ENCODE results near the gene MBD4. TPM values are rescaled to one million over a fixed set of nuclear protein-coding genes. Genes with fewer than 3 reads are reported as not detected.

MBD4 gene
- total and polyA plus RNA-seq, 2 of the 4 experiments (the other 2 are of a cell fraction), result 13.8 to 15.0 TPM

DNA sequence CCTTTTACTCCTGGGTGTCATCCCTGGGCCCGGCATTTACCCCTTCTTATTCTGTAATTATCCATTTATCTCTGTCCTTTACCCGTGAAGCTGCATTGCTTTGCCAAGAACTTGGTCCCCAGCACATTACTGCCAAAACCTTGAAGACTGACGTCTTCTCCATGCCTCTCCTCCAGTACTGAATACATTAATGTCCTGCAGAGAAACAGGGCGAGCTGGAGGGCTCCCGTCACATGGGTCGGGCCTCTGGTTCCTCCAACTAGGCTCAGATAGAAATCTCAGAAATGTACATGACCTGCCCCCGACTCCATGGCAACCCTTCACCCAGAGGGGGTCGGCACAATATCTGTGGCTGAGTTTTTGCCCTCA is 11.8 kb downstream of the MBD4 start:
- H4K5ac ChIP-seq (ENCODE audit: low read depth, low read length), result no peak overlapping the region
- H3K23ac ChIP-seq (ENCODE audit: low read depth, low read length), result no peak overlapping the region
- no peak overlapping the region for H2BK20ac ChIP-seq (ENCODE audit: low read depth, low read length)
- BruUV-seq (replicated peaks), result no TSS peak
- no peak overlapping the region for H3K27ac ChIP-seq (ENCODE audit: insufficient read depth, low read length)
- no peak overlapping the region for H4K91ac ChIP-seq (ENCODE audit: insufficient read depth, low read depth, low read length)
- H3K56ac ChIP-seq (ENCODE audit: extremely low read depth, insufficient read depth, low read length), result no peak overlapping the region
- no peaks in the 10 kb centered on the region for H4K20me1 ChIP-seq (ENCODE audit: insufficient read depth, low read length)
- H3K18ac ChIP-seq (ENCODE audit: low read depth, low read length), result no peak overlapping the region
- peak overlapping the region; percentile 93 for H2AFZ ChIP-seq (replicated peaks; ENCODE audit: low read length, poor library complexity)
- DNase-seq (no peak), ATAC-seq (ENCODE audit: low read depth) (peak; percentile 15)
- H2BK120ac ChIP-seq (ENCODE audit: low read depth, low read length), result no peak overlapping the region
- no peak overlapping the region for H4K8ac ChIP-seq (ENCODE audit: low read depth in 2 of 2, low read length in 2 of 2)
- POLR2A ChIA-PET (ENCODE audit: unreplicated experiment), result interaction anchor here (0.6 kb wide), 1 partner anchor 51 kb away, joined by 8 read pairs; no protein-coding TSS in a partner anchor
- H3K4me2 ChIP-seq (ENCODE audit: low read depth, low read length), result peak overlapping the region; percentile 88
- CTCF ChIA-PET, result interaction anchor here (1.5 kb wide), 1 partner anchor 45 kb away, joined by 3 read pairs; no protein-coding TSS in a partner anchor
- H3K9me3 ChIP-seq (ENCODE audit: control insufficient read depth, insufficient read depth, low read length), result no peaks in the 10 kb centered on the region
- H2AK5ac ChIP-seq (ENCODE audit: low read depth, low read length), result no peak overlapping the region
- H3K4me1 ChIP-seq (ENCODE audit: control insufficient read depth, insufficient read depth, low read length), result peaks cover 5% of the 10 kb centered on the region
- H3K9ac ChIP-seq (ENCODE audit: low read depth, low read length), result 0 out of 2 replicates have a peak overlapping the region, but pooled peaks have one; percentile 15
- H2BK5ac ChIP-seq (ENCODE audit: low read depth, low read length, poor library complexity, severe bottlenecking), result no peak overlapping the region
- H3K36me3 ChIP-seq (ENCODE audit: control insufficient read depth, insufficient read depth, low read length), result peaks cover 16% of the 10 kb centered on the region
- in situ Hi-C loops (cut with MboI; ENCODE audit: low sequenced_read_pairs), result no loop called here
- 32% methylated on average over 3 of the region's 8 CpGs; no CpG with 5 or more reads in 1 of the 2 experiments for WGBS, 2 experiments (ENCODE audit: extremely low coverage in 2 of 2, insufficient read length in 1 of 2)
- peak overlapping the region; percentile 47 for H3K4me3 ChIP-seq (ENCODE audit: insufficient read depth, low read depth, low read length)
- TF ChIP-seq, protein P1, sequence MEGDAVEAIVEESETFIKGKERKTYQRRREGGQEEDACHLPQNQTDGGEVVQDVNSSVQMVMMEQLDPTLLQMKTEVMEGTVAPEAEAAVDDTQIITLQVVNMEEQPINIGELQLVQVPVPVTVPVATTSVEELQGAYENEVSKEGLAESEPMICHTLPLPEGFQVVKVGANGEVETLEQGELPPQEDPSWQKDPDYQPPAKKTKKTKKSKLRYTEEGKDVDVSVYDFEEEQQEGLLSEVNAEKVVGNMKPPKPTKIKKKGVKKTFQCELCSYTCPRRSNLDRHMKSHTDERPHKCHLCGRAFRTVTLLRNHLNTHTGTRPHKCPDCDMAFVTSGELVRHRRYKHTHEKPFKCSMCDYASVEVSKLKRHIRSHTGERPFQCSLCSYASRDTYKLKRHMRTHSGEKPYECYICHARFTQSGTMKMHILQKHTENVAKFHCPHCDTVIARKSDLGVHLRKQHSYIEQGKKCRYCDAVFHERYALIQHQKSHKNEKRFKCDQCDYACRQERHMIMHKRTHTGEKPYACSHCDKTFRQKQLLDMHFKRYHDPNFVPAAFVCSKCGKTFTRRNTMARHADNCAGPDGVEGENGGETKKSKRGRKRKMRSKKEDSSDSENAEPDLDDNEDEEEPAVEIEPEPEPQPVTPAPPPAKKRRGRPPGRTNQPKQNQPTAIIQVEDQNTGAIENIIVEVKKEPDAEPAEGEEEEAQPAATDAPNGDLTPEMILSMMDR (conservative IDR thresholded peaks at IDR 0.05; ENCODE audit: low read depth, low read length), result no peak
- no peak for TF ChIP-seq MAZ (IDR thresholded peaks at IDR 0.05; ENCODE audit: borderline replicate concordance, low read depth, low read length)
- no peak for TF ChIP-seq MXI1 (IDR thresholded peaks at IDR 0.05; ENCODE audit: borderline replicate concordance, low read depth, low read length)
- TF ChIP-seq, protein P2, sequence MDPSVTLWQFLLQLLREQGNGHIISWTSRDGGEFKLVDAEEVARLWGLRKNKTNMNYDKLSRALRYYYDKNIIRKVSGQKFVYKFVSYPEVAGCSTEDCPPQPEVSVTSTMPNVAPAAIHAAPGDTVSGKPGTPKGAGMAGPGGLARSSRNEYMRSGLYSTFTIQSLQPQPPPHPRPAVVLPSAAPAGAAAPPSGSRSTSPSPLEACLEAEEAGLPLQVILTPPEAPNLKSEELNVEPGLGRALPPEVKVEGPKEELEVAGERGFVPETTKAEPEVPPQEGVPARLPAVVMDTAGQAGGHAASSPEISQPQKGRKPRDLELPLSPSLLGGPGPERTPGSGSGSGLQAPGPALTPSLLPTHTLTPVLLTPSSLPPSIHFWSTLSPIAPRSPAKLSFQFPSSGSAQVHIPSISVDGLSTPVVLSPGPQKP (IDR thresholded peaks at IDR 0.05; ENCODE audit: borderline replicate concordance, low read depth, low read length), result no peak
- TF ChIP-seq SMC3 (IDR thresholded peaks at IDR 0.05; ENCODE audit: low read depth, low read length), result no peak
- no peak for TF ChIP-seq NFE2L2 (IDR thresholded peaks at IDR 0.05; ENCODE audit: low read depth, low read length)
- TF ChIP-seq, protein P3, sequence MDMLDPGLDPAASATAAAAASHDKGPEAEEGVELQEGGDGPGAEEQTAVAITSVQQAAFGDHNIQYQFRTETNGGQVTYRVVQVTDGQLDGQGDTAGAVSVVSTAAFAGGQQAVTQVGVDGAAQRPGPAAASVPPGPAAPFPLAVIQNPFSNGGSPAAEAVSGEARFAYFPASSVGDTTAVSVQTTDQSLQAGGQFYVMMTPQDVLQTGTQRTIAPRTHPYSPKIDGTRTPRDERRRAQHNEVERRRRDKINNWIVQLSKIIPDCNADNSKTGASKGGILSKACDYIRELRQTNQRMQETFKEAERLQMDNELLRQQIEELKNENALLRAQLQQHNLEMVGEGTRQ (IDR thresholded peaks at IDR 0.05; ENCODE audit: low read depth, low read length), result no peak
- TF ChIP-seq RAD21 (IDR thresholded peaks at IDR 0.05; ENCODE audit: low read length), result no peak
- TF ChIP-seq RFX5 (IDR thresholded peaks at IDR 0.05; ENCODE audit: low read depth, low read length), result no peak
- no peak for TF ChIP-seq MAFK (IDR thresholded peaks at IDR 0.05; ENCODE audit: low read depth, low read length)
- no peak for TF ChIP-seq BHLHE40 (IDR thresholded peaks at IDR 0.05; ENCODE audit: low read depth, low read length)
- no peak for TF ChIP-seq CEBPB (IDR thresholded peaks at IDR 0.05; ENCODE audit: low read depth, low read length)
- TF ChIP-seq FOS (IDR thresholded peaks at IDR 0.05; ENCODE audit: low read depth, low read length), result no peak
- TF ChIP-seq RCOR1 (IDR thresholded peaks at IDR 0.05; ENCODE audit: insufficient replicate concordance, low read length), result no peak
- intact Hi-C loops (cut with micrococcal nuclease), result no loop called here
- H2AK9ac ChIP-seq (replicated peaks; ENCODE audit: low read depth, low read length, poor library complexity), result no peak overlapping the region
- H3K27me3 ChIP-seq (ENCODE audit: control insufficient read depth, insufficient read depth, low read length), result no peaks in the 10 kb centered on the region
- H3K79me1 ChIP-seq (ENCODE audit: low read depth in 1 of 2, low read length in 2 of 2), result peaks cover 5 to 7% of the 10 kb centered on the region in 2 experiments; a peak in 2 of 4 replicates
- dilution Hi-C loops (cut with HindIII; ENCODE audit: low sequenced_read_pairs, unreplicated experiment), result no loop called here
- peaks cover 14% of the 10 kb centered on the region; the same call in 1 of the 2 replicates for H3K9me1 ChIP-seq (ENCODE audit: insufficient read depth, low read length)
- no peak overlapping the region for H2BK15ac ChIP-seq (ENCODE audit: low read depth, low read length)
- H3K14ac ChIP-seq (replicated peaks; ENCODE audit: low read depth, low read length), result no peak overlapping the region
- H3K4ac ChIP-seq (ENCODE audit: low read depth, low read length), result no peak overlapping the region

Data from IMR-90 (cell line).